ENCODE data around the gene ADAMTSL3. TPM values are rescaled to one million over a fixed set of nuclear protein-coding genes. Genes with fewer than 3 reads are reported as not detected.

Gene ADAMTSL3
- total RNA-seq, 4 donors from 2014 or later: 4.9 to 8.8 (median 6.8) TPM

- H3K27ac ChIP-seq: no peak overlapping the region
- in situ Hi-C loops (cut with MboI; ENCODE audit: low pct_ligation_motif_present in 1 of 4, low pct_unique_long_range_greater_than_20kb in 1 of 4, low sequenced_read_pairs in 3 of 4): no loop called here
- TF ChIP-seq POLR2A (IDR thresholded peaks at IDR 0.05): no peak
- TF ChIP-seq, protein P1, sequence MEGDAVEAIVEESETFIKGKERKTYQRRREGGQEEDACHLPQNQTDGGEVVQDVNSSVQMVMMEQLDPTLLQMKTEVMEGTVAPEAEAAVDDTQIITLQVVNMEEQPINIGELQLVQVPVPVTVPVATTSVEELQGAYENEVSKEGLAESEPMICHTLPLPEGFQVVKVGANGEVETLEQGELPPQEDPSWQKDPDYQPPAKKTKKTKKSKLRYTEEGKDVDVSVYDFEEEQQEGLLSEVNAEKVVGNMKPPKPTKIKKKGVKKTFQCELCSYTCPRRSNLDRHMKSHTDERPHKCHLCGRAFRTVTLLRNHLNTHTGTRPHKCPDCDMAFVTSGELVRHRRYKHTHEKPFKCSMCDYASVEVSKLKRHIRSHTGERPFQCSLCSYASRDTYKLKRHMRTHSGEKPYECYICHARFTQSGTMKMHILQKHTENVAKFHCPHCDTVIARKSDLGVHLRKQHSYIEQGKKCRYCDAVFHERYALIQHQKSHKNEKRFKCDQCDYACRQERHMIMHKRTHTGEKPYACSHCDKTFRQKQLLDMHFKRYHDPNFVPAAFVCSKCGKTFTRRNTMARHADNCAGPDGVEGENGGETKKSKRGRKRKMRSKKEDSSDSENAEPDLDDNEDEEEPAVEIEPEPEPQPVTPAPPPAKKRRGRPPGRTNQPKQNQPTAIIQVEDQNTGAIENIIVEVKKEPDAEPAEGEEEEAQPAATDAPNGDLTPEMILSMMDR (IDR thresholded peaks at IDR 0.05): no peak
- no peaks in the 10 kb centered on the region for H3K9me3 ChIP-seq
- WGBS, 2 donors (ENCODE audit: low coverage in 1 of 2): 56 to 66% methylated on average over 3 of the region's 3 CpGs
- H3K27me3 ChIP-seq: no peaks in the 10 kb centered on the region
- no peak overlapping the region for H3K4me3 ChIP-seq
- no peak for DNase-seq
- intact Hi-C loops (cut with DNase I; ENCODE audit: low total_unique reads): no loop called here
- no peaks in the 10 kb centered on the region for H3K36me3 ChIP-seq
- no peaks in the 10 kb centered on the region for H3K4me1 ChIP-seq
Observed at GRCh38 chr15:83721981-83722380, 68.1 kb downstream of the ADAMTSL3 start.

- Histone ChIP-seq H3K4me1 (no peaks in the 10 kb centered on the region), H3K4me3 (no peak overlapping the region), H3K9me3 (no peaks in the 10 kb centered on the region), H3K27ac (no peak overlapping the region), H3K36me3 (no peaks in the 10 kb centered on the region), H3K27me3 (no peaks in the 10 kb centered on the region)
- intact Hi-C loops (cut with DNase I; ENCODE audit: low total_unique reads) (no loop called here), in situ Hi-C loops (cut with MboI; ENCODE audit: low pct_ligation_motif_present in 1 of 4, low pct_unique_long_range_greater_than_20kb in 1 of 4, low sequenced_read_pairs in 3 of 4) (no loop called here)
- no peak for DNase-seq
- WGBS, 2 donors (ENCODE audit: low coverage in 1 of 2): 13 to 50% methylated on average over 1 of the region's 1 CpG
- no peak for TF ChIP-seq POLR2A (IDR thresholded peaks at IDR 0.05)
- TF ChIP-seq, protein P1 (IDR thresholded peaks at IDR 0.05): no peak
Observed at GRCh38 chr15:83723216-83723615, 69.3 kb downstream of the ADAMTSL3 start.

DNA sequence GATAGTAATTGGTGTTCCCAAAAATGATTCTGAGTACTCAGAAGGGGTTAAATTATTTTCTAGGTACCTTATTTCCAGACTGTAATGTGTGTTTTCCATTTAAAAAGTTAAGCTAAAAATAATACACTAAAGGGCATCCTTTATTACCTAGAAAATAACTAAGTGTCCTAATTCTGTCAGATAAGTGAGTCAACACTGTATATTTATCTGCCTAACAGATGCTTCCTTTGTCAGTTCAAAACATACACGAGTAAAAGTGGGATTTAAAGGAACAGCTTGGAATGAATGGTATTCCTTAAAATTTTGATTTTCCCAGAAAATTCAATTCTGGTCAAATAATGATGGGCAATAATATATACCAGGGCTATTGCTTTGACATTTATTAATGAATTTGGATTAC is 78.3 kb downstream of the ADAMTSL3 start:
- 6 to 16% methylated on average over 1 of the region's 1 CpG for WGBS, 2 donors (ENCODE audit: low coverage in 1 of 2)
- H3K4me3 ChIP-seq: no peak overlapping the region
- in situ Hi-C loops (cut with MboI; ENCODE audit: low pct_ligation_motif_present in 1 of 4, low pct_unique_long_range_greater_than_20kb in 1 of 4, low sequenced_read_pairs in 3 of 4): no loop called here

GRCh38 chr15:83732770-83733169 is 78.8 kb downstream of the ADAMTSL3 start:
- H3K36me3 ChIP-seq: no peaks in the 10 kb centered on the region
- H3K27me3 ChIP-seq: no peaks in the 10 kb centered on the region
- H3K4me1 ChIP-seq: no peaks in the 10 kb centered on the region
- H3K9me3 ChIP-seq: no peaks in the 10 kb centered on the region
- no peak for DNase-seq
- intact Hi-C loops (cut with DNase I; ENCODE audit: low total_unique reads): no loop called here
- 75 to 78% methylated on average over 4 of the region's 4 CpGs for WGBS, 2 donors (ENCODE audit: low coverage in 1 of 2)
- H3K27ac ChIP-seq: no peak overlapping the region
- H3K4me3 ChIP-seq: no peak overlapping the region
- in situ Hi-C loops (cut with MboI; ENCODE audit: low pct_ligation_motif_present in 1 of 4, low pct_unique_long_range_greater_than_20kb in 1 of 4, low sequenced_read_pairs in 3 of 4): no loop called here
- TF ChIP-seq POLR2AphosphoS5 (IDR thresholded peaks at IDR 0.05) (no peak), EP300 (IDR thresholded peaks at IDR 0.05; ENCODE audit: low read depth) (no peak), POLR2A (IDR thresholded peaks at IDR 0.05) (no peak)
- TF ChIP-seq, protein P1 (IDR thresholded peaks at IDR 0.05): no peak

More for the DNA sequence above, 78.3 kb downstream of the ADAMTSL3 start:
- H3K27ac ChIP-seq: no peak overlapping the region
- H3K27me3 ChIP-seq: no peaks in the 10 kb centered on the region
- no peaks in the 10 kb centered on the region for H3K9me3 ChIP-seq
- TF ChIP-seq, protein P1 (IDR thresholded peaks at IDR 0.05): no peak
- TF ChIP-seq EP300 (IDR thresholded peaks at IDR 0.05; ENCODE audit: low read depth): no peak
- no peak for TF ChIP-seq POLR2A (IDR thresholded peaks at IDR 0.05)
- TF ChIP-seq POLR2AphosphoS5 (IDR thresholded peaks at IDR 0.05): no peak
- H3K36me3 ChIP-seq: no peaks in the 10 kb centered on the region
- DNase-seq: no peak
- no peaks in the 10 kb centered on the region for H3K4me1 ChIP-seq
- intact Hi-C loops (cut with DNase I; ENCODE audit: low total_unique reads): no loop called here

Measured in transverse colon (tissue), 4 donors.